ENCODE results near the gene GALC.

- no peak for TF ChIP-seq POLR2A (IDR thresholded peaks at IDR 0.05)
- TF ChIP-seq CTCF (IDR thresholded peaks at IDR 0.05), result no peak
Measured at GRCh38 chr14:88002421-88003075, 9.6 kb upstream of the GALC start.

Data from thyroid gland (tissue), 4 donors.